GM19463 (cell line): ENCODE data around the gene CTSH.
"Not testable (repeated sequence)": the region's sequence is repeated elsewhere in the genome, so short reads cannot be mapped to it uniquely, and the experiment has no call there.

ENCODE experiments used
- ATAC-seq: cut with Tn5 transposase; IDR thresholded peaks from one replicate; pipeline ENCODE4 v1.9.1; 2021; ENCODE audit warnings: mild to moderate bottlenecking, moderate library complexity; ENCODE audit not compliant: unreplicated experiment

The CTSH gene

DNA sequence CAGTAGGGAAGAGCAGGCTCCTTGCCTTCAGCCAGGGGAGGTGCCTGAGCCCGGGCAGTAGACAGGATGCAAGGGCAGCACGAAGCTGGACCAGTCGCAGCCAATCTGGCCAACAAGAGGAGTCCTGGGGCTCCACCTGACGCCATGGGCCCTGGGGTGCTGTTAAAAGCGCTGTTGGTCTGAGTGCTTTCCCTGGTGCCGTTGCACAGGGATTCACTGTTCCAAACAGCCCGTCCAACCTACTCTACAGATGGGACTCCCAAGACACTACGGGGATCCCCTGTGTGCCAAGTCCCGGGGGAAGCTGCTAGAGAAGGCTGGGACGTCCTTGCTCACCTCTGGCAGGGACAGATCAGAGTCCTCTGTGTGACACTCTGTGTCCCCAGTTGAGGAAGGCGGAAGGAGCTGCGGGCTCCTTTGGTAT lies 632 bp downstream of the CTSH start:
- peak; percentile 24 for ATAC-seq

DNA sequence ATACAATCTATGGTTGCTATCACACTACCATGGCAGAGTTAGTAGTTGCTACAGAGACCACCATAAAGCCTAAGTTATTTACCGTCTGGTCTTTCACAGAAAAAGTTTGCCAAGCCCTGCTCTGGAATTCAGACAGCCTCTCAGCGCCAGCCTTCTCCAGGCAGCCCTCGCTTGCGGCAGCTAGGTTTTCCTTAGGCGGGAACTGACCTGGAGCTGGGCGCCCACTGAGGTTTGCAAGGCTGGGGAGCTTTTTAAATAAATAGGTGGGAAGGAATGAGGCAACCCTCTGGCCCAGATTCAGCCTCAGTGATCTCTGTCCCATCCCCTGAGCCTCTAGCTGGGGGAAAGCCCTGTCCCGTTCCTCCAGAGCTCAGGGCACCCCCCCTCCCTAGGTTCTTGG lies 1.2 kb downstream of the CTSH start:
- no peak for ATAC-seq

DNA sequence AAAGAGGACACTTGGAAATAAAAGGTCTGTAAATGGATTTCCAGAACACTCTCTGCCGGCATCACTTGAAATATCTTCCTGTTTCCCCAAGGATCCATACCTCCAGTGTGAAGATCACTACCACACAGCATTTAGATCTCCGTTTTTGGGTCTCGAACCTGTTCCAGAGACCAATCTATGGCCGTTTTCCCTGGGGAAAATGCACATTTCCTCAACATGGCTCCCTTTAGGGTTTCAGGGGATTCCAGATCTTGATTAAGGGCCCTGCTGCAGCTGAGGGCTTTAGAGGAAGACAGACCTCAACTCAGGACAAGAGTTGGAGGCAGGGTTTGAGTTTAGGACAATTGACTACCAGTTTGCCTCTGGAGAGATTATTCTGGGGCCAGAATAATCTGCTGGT lies 2.1 kb downstream of the CTSH start:
- no peak for ATAC-seq

DNA sequence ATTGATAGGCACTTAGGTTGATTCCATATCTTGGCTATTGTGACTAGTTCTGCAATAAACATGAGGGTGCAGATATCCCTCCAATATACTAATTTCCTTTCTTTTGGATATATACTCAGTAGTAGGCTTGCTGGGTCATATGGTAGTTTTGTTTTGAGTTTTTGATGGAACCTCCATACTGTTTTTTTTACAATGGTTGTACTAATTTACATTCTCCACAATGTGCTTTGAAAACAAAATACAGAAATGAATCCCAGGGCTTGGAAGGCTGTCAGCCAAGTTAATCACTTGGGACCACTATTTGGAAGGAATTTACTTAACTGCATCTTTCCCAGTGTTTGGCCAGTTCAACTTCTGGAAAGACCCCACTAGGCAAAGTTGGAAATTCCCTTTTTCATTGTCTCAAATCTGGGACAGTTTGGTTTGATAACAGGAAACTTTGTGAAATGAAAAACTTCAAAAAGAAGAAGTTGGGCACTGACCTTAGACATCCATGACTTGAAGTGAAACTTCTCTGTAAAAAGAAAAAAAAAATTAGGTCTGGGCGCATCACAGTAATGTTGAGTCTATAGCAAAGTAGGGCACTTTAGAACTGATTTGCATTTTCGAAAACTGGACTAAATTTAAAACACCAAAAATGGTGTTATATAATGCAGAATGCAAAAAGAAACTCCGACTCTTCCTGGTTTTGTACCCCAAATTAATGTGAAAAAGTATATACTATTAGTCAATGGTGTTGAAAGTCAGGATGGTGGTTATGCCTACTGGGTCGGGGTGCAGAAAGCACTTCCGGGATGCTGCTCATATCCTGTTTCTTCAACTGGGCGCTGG lies 6.0 kb downstream of the CTSH start:
- peak; percentile 73 for ATAC-seq

DNA sequence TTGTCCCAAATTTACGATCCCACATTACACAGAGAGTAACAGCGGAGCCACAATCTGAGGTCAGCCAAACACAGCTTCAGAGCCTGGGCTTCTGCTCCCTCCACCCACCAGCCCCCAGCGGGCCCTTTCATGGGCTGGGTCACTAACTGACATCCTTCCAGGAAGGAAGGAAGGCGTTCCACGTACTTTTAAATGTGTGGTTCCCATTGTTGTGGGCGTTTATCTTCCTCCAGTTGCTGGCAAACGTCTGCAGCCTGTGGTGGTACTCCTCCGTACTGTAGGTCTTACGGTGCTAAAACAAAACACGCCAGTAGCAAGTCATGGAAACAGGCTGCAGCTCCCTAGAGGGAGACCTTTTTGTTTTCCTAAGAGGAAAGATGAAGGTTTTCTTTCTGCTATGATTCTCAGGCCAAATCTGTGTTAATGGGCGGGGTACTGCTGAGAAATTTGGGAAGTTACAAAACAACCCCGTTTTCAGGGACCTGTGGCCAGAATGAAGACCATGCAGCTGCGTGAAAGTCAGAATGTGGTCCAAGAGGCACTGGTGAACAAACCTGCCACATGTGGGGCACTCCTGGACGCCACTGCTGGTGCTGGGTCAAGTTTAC lies 7.6 kb downstream of the CTSH start:
- ATAC-seq = no peak

DNA sequence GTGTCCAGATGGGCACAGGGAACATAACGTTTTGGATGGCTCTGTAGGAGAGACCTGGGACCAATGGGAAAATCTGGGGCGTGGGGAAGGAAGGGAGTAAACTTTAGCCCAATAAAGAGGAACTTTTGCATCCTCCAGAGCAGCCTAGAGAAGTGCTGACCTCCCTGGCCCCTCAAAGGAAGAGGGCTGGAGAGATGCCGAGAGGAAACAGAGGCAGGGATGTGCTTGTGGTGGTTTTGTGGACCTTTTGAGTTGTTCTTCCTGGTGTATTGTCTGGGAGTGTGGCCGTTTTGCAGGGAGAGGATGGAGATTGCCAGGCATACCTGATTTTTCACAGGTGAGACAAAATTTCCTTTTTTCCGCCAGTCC lies 10.2 kb downstream of the CTSH start:
- no peak for ATAC-seq

DNA sequence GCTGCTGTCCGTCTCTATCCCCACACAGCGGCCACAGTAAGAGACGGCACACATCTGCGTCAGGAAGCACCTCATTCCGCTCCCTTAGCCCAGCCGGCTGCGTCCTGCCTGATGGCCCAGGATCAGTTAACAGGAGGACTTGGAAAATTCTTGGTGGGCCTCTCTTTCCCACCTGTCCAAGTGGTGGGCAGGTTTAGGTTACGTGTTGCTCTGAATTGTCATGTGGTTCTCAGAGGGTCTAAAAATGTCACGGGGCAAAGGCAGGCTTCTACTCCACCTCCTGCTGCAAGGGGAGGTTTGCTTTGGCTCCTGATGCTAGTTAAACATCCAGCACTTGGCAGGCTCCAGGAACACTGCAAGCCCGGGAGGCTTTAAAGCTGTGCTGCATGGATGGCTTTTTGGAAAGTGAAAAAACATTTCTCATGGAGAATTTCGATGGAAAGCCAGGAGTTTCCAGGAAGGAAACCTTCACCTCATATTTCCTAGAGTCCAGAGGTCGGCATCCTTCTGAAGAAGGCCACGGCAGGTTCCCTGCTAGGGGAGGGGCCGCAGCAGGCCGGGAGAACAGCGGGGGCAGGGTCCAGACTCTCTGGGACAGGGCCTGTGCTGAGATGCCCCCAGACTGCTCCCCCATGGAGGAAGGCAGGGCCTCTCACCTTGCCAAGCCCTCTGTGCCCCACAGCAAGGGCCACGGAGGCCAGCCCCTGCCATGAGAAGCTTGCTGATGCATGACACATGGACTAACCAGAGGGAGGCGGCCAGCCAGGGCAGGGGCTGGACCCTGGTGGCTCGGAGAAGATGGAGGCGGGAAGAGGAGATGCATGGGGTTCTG lies 10.8 kb downstream of the CTSH start:
- no peak for ATAC-seq

DNA sequence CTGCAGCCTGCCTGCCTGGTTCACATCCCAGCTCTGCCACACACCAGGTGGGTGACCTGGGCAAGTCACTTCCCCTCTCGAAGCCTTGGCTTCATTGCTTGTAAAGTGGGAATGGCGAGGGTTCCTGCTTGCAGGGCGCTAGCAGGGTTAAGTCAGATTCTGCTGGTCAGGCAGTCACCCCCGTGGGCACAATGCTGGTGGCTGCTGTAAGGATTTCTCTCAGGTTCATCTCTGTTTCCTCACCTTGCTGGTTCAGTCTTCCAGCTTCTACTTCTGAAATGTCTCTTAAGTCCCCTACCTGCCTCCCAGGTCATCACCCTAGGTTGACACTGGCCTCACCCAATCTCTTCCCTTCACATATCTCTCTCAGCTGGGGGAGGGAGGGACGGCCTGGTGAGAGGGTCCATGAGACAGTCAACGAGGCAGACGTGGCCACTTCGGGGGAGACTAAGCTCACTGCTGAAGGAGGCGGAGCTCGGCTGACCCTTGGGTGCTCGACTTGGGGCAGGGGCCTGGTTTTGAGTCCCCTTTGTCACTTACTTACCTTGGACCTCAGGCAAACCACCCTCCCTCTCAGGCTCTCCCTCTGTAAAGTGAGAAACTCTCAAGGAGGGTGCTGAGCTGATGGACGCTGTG lies 11.5 kb downstream of the CTSH start:
- no peak for ATAC-seq

DNA sequence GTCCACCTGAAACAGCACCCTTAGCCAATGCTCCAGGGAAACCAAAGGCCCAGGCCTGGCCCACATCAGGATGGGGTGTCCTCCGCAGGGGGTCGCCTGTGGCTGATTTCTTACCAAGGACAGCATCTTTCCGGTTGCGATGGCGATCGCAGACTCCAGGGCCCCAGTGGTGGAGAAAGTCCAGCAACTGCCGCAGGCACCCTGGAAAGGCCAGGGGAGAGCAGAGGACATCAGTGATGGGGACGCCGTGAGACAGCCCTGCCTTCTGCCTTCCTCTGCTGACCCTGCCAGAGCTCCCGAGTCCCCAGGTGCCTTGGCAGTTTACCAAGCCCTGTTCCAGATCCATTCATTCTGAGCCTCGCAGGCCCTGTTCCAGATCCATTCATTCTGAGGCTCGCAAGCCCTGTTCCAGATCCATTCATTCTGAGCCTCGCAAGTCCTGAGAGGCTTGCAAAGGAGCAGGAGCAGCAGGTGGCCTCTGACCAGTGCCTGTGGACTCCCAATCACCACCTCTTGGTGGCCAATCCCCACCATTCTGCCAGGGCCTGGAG lies 12.5 kb downstream of the CTSH start:
- ATAC-seq = no peak

DNA sequence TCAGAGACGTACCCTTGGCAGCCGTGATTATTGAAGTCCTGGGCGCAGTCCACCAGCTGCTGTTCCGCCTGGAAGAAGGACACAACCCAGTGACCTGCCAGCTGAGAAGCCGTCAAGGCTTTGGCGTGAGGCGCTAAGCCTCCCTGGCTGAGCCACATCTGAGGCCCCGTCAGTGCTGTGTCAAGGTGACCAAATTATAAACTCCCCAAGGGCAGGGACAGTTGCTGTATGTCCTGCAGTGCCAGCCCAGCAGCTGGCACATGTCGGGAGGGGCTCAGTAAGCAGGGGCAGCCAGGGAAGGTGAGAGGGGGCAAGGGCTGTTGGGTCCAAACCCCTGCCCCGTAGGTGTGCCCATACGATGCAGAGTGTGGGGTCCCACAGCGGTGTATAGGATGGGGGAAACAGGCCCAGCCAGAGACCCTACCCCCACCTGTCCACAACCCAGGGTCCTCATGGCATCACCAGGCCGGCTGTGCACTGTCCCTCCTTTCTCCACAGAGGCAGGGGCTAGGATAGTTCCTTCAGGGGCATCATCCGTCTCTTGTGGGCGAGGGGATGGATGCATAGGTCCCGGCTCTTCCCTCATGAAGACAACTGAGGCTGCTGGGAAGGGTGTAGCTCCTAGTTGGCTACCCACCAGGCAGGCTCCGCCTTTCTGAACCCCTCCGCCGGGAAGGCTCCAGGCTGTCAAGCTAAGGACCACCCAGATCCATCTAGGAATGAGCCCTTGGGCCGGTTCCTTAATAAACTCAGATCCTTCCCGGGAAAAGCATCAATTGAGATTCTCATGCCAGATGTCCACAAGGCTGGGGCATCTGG lies 13.2 kb downstream of the CTSH start:
- no peak for ATAC-seq

DNA sequence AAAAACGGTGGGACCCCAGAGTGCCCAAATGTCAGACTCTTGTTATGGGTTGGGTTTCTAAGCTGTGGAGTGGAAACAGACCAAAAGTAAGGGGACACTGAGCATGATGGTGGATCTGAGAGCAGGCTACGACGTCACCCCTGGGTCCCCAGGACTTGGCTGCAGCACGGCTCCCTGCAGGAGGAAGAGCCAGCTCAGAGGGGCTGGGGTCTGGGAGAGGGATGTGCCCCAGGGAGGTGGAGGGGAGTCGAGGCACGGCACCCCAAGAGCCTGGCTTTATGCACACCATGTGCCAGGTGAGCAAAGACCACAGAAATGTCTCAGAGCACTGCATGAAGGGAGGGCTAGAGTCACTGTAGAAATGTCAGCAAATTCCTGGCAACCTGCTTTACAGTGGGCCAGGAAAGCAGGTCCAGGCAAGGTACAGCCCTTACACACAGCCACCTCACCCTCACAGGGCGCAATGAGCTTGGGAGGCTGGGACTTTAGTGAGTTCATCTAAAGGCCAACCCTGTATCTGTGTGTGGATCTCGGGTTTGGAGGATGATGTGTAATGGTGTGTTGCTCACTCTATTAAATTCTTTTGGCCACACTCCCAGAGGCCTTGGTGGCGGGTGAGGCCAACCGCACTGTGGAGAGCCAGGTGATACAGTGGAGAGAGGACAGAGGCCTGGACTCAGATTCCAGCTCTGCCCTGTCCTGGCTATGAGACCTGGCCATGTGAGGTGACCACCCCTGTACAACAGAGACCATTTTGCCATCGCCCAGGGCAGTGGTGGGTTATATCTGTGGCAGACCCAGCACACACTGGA lies 14.1 kb downstream of the CTSH start:
- no peak for ATAC-seq

DNA sequence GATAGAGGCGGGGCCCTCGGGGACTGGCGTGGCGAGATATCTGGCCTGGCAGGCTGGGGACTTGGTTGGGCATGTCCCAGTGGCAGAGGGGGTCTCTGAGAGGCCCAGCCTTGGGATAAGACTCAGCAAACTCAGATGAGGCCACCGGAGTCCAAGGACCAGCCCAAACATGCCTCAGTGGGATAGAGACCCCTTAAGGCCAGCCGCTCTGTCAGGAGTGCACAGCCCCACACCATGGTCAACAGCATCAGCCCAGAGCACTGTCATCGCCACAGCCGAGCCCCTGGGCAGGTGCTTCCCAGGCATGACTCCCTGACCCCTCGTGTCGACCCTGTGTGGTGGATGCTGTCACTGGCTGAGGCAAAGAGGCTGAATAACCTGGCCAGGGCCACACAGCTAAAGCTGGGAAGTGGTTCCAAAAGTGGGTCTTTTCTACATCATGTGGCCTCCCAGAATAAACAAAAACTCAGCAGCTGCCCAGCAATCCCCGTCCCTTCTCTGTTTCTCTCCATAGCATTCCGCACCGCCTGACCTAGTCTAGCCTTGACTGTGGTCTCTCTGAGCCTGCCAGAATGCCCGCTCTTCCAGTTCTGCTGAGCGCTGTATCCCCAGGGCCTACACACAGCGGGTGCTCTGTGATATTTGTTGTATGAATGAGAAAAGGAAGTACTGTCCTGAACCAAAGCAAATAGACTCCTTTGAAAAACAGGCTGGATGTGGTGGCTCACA lies 15.1 kb downstream of the CTSH start:
- ATAC-seq = no peak

DNA sequence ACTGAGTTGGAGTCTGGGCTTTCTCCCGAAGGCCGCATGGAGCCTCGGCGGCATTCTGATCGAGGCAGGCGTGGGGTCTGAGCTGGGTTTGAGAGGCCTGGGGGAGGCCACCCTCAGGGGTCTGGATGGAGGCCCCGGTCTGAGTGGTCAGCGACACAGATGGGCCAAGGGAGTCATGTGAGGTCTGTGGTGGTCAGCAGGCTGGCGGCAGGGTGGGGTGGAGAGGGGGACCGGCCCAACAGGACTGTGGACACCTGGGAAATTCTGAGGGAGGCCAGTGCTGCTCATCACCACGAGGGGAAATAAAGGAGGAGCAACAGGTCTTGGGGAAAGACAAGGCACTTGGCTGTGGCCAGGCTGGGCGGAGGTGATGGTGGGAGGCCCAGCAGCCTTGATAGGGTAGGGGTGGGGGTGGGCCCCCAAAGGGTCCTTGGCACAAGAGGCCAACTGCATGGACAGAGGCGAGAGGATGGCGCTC lies 16.2 kb downstream of the CTSH start:
- ATAC-seq = no peak

DNA sequence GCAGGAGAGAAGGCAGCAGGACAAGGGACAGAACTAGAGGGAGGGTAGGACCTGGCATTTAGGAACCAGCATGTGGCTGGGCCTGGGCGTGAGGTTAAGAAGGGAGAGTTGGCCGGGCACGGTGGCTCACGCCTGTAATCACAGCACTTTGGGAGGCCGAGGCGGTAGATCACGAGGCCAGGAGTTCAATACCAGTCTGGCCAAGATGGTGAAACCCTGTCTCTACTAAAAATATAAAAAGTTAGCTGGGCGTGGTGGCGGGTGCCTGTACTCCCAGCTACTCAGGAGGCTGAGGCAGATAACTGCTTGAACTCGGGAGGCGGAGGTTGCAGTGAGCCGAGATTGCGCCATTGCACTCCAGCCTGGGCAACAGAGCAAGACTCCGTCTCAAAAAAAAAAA lies 16.7 kb downstream of the CTSH start:
- ATAC-seq = not testable (repeated sequence)

DNA sequence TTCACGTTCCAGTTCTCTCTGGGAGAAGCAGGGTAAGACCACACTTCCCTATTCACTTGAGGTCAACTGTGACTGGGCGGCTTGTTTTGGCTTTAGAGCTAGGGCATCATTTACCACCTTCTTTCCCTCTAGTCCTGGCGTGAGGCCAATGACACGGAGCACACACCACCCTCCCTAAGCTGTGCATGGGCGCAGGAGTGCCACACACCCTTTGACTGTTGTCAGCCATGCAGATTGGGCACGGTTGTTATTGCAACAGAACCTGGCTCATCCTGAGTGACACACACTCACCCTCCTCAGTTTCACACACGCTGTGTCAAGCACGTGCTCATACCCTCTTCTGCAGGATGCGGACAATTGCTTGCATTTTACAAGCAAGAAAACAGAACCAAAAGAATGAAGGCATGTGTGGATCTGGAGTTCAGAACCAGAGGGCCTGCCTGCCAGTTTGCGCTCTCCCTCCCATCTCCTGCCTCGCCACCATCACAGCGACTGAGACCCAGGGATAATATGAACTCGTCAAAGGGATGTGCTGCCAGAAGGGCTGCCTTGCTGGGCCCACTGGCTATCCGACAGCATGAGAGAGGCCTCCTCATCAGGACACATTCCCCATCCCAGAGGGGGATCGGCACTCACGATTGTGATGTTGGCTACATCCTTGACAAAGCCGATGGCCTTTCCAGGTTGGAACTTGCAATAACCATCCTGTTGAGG lies 17.6 kb downstream of the CTSH start:
- ATAC-seq = no peak

DNA sequence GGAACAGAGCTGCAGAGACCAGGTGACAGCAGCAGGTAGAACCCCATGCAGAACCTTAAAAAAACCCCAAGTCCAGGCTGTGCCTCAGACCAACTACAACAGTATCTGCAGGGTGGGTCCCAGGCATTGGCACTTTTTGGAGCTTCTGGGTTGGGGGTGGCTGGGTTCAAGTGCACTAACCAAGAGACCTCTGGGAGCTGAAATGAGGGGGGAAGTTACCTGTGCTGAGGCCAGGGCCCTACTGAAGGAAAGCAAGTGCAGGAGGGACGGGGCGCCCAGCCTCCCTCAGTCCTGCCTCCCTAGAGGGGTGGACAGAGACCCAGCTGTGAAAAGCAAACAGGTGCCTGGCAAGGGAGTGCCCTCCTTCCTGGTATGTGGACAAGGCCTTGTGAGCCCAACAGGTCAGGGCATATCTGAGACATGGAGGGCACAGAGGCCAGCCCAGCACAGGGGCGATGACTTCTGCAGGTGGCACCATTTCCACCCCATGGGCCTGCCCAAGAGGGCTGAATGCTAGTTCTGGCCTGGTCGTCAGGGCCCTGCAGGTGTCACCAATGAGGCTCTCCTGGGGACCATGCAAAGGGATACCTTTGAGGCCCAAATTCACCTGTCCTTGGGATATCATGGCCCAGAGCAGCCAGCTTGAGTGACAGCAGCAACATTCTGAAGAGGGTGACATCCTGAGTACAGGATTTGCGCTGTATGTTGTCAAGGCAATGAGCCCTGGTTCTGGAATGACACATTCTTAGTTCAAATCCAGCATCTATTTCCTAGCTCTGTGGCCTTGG lies 18.7 kb downstream of the CTSH start:
- ATAC-seq = no peak

DNA sequence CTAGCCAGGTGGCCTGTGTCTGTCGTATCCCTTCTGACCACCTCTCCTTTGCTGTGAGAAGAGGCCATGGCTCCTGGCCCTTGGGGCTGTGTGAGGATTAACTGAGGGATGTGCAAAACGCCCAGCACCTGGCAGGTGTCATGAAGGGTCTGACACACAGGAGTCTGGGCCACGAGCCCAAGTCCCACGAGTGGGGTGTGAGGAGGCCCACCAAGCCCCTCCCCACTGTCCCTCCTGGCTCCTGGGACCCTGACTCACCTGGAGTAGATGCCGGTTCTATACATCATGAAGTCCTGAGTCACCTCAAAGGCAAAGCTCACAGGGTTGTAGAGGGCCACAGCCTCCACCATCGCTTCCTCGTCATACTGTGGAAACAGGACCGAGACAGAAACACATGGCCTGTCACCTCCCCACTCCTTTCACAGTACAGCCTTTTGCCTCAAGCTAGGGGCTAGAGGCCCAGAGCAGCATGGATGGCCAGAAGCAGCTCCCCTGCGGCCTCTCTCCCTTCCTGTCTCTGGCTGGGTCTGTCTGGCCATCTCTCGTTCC lies 19.7 kb downstream of the CTSH start:
- no peak for ATAC-seq
